COLO668 (cell line): Measurements from ENCODE around the gene PDHX.

Source experiments
- DNase-seq: peaks from one replicate; lab custom pipeline; 2025; ENCODE audit not compliant: unreplicated experiment; lab: John Stamatoyannopoulos, UW

PDHX gene

DNA sequence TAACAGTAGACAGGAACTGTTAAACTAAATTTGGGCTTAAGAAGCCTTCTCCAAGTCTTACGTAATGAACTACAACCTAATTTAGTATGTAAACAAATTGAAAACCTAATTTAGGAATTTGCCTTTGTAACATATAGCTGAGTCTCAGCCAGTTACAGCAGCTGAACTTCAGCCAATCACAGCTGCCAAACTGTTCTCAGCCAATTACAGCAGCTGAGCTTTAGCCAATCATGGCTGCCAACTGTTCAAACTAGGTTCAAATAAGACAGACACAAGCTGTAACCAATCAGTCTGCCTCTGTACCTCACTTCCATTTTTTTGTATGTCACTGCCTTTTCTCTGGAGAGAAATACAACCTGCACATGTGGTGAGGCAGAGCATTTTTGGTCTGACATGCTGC lies 127.5 kb downstream of the PDHX start:
- no peak for DNase-seq

DNA sequence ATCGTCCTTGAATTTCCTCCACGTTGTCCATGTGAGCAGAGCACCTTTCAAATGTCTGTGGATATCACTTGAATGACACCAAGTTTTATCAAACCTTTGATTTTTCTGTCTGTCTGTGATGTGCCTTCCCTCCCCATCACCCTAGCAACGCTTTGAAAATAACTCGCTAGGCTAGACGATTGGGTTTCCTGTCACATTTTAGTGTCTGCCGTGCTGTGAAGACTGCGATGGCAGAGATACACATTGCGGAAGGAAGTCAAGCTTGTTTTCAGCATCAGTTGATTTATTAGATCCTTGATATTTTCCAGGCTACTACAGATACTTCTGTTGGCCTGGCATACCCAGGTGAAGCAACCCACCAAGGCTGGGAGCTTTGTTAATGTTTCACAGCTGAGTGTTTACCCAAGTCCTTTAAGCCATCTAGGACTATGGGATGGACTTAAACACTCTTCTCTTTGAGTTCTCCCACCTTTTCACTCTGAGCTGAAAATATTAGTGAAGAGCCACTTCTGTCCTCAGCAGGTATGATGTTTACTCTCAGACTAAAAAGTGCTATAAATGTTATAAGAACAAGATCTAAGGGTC lies 128.9 kb downstream of the PDHX start:
- DNase-seq, result peak; percentile 56
